Skin epidermis (tissue), 12 donors: ENCODE measurements around the gene PCBP3.
"Not testable (repeated sequence)": the region's sequence is repeated elsewhere in the genome, so short reads cannot be mapped to it uniquely, and the experiment has no call there.

Source experiments
- H3K27ac ChIP-seq, 21 experiments: fragments of 200-600 bp; sonication (generic) in 11 of 21; one replicate each; pipeline ENCODE4 v1.5.0; 2020; ENCODE audit warnings: mild to moderate bottlenecking in 3 of 21, inconsistent platforms in 2 of 21, moderate library complexity in 2 of 21
- H3K4me3 ChIP-seq, 7 experiments: fragments of 200-600 bp; sonication (generic) in 2 of 7; one replicate each; pipeline ENCODE4 v1.5.0; 2020; ENCODE audit warnings: inconsistent platforms in 2 of 7, mild to moderate bottlenecking in 2 of 7, moderate library complexity in 1 of 7

The PCBP3 gene

DNA sequence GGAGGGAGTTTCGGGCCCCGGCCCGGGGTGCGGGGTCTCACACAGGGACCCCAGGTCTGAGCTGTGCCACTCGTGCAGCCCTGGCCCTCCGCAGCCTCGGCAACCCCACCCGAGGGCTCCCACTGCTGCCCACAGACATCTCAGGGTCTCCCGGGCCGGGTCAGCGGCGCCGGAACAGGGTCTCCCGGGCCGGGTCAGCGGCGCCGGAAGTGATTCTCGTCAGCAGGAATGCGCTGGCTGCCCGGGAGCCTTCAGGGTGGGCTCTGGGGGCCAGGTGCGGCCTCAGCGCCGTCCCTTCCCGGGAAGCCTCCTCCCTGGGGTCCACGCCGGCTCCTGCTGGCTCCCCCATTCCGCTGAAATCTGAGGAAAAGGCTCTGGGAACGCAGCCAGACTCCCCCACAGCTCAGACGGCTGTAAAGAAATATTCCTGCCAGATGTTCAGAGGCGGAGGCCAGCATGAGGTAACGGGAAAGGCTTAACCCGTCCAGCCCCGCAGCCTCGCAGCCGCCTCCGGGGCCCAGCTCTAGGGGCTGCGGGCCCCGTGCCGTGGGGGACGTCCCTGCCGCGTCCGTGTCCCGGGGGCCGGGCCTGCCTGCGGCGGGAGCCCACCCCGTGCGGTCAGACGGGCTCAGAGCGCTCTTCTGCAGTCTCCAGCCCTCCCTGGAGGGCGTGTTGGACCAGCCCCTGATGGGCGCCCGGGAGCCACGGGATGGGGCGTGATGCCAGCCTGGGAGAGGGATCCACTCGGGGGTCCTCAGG, 329.4 kb downstream of the PCBP3 start:
- Histone ChIP-seq H3K27ac (peak overlapping the region; percentile 6 to 96 (median 87)), H3K4me3 (peak overlapping the region; percentile 24 to 47 (median 38))

DNA sequence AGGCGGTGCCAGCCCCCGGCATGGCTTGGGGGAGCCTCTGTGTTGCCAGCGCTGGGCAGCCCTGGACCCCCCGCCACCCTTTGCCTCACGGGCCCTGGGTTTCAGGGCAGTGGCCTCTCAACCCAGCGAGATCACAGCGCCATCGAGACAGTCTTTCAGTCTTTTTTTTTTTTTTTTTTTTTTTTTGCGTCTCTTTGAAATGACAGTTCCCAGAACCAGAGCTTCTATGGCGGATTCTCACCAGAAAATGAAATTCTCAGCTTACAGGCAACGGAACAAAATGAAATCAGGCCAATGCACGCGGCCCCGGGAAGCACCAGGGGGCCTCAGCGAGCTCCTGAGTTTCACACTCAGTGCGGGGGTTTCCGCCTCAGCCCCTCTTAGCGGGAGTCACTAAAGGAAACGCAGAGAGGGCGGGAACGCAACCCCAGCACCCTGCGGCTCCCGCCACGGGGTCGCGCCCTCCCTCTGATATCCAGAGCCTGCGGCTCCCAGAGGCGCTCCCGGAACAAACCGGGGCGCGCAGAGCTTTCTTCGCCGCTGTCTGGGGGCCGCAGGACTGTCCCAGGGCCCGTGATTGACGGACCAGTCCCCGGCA, 330.0 kb downstream of the PCBP3 start:
- H3K27ac ChIP-seq: peak overlapping the region in 20 of 21 experiments; percentile 69 to 96 (median 87)
- peak overlapping the region; percentile 24 to 47 (median 38) for H3K4me3 ChIP-seq

DNA sequence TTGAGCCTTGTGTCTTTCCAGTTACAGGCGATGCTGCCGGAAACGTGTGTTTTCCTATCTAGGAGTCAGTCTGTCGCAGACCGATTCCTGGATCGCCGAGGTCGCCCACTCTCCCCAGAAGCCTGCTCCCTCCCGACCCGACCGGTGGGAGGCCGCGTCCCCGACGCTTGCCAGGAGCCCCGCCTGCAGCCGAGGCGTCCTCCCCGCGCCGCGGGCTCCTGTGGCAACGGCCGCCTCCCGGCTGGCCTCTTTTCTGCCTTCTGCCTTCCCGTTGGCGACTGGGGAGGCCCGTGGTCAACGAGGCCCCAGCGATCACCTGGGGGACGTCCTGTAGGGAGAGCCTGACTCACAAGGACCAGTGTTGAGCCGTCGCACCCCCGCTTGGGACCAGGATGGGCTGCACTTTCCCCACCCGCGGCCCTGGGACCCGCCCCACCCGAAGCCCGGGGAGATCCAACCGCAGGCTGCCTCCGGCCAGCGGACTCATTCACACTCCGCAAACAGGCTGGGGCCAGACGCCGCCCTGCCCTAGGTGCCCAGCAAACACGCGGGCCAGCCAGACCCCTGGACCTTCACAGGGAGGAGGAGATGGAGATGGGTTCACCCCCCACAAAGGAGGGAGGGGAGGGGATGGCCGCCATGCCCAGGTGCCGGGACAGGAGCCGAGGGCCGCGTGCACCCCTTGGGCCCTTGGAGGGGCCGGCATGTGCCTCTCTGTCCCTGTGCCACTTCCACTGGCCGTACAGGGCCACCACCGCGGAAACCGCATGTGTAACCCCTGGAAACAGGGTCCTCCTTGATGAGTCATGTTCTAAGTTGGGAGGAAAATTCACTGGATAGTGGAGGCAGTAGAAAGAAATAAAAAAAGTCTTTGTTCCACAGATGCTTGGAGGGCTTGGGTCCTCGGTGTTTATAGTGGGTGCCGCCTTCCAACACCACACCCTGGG, 330.8 kb downstream of the PCBP3 start:
- H3K4me3 ChIP-seq: peak overlapping the region; percentile 24 to 47 (median 38)

DNA sequence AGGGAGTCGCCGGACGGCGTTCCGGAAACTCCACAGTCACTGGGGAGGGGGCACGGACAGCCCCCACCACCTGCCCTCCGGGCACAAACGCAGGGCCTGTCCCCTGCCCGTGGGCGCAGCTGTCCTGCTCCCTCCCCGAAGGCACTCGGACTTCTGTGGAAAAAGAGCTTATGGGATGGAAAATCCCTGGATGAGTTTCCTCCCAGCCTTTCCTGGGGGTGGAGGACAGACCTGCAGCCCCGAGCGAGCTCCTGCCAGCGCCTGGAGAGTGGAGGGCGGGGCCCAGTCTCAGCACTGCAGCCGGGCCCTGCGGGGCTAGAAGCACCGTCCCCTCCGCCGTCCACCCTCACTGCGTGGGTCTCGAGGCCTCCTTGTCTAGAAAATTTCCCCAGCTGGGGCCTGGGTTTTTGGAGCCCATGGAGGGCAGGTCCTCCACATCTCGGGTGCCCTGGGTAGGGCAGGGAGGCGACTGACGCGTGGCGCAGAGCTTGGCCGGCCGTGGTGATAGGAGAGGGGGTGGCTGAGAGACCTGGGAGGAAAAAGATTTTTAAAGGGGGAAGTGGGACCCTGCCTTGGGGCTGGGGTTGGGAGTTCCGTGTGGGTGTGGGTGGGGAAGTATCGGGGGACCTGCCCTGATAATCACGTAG, 331.6 kb downstream of the PCBP3 start:
- Histone ChIP-seq H3K4me3 (peak overlapping the region in 3 of 7 experiments; percentile 37 to 47 (median 40)), H3K27ac (peak overlapping the region in 20 of 21 experiments; percentile 45 to 96 (median 87))

More for the DNA sequence above, 330.8 kb downstream of the PCBP3 start:
- peak overlapping the region in 20 of 21 experiments; percentile 69 to 96 (median 87) for H3K27ac ChIP-seq

DNA sequence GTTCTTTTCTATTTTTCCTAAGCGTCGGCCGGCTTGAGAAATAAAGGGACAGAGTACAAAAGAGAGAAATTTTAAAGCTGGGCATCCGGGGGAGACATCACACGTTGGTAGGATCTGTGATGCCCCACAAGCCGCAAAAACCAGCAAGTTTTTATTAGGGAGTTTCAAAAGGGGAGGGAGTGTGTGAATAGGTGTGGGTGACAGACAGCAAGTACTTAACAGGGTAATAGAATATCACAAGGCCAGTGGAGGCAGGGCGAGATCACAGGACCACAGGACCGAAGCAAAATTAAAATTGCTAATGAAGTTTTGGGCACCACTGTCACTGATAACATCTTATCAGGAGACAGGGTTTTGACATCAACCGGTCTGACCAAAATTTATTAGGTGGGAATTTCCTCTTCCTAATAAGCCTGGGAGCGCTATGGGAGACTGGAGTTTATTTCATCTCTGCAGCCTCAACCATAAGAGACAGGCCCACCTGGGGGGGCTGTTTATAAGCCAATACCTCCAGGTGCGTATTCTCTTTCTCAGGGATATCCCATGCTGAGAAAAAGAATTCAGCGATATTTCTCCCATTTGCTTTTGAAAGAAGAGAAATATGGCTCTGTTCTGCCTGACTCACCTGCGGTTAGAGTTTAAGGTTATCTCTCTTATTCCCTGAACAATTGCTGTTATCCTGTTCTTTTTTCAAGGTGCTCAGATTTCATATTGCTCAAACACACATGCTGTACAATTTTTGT, 332.3 kb downstream of the PCBP3 start:
- not testable (repeated sequence) for H3K4me3 ChIP-seq

DNA sequence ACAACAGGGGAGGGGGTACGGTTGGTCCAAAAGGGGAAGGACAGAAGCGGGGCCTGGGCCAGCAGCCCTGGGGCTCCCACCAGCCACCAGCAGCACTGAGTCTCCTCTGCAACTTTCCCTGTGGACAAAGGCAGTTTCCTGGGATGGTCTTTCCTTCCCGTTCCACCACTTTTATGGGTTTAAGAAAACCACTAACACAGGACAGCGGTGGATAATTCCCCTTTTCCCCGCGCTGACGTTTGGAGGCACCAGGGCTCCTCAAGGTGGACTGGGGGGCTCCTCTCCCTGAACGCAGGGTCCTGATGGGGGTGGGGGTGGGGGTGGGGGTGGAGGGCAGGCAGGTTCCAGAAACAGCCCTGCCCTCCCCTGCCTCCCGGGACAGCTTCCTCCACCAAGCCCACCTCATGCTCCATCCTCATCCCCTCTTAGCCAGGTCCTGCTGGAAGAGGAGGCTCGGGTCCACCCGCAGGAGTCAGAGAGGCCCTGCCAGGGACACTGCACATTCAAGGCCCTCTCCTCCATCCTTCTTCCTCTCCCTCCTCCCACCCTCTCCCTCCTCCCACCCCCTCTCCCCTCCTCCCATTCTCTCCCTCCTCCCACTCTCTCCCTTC, 333.3 kb downstream of the PCBP3 start:
- Histone ChIP-seq H3K27ac (peak overlapping the region in 7 of 21 experiments; percentile 7 to 69 (median 44)), H3K4me3 (no peak overlapping the region)

More for the DNA sequence above, 332.3 kb downstream of the PCBP3 start:
- peak overlapping the region in 15 of 21 experiments; percentile 45 to 96 (median 87) for H3K27ac ChIP-seq

DNA sequence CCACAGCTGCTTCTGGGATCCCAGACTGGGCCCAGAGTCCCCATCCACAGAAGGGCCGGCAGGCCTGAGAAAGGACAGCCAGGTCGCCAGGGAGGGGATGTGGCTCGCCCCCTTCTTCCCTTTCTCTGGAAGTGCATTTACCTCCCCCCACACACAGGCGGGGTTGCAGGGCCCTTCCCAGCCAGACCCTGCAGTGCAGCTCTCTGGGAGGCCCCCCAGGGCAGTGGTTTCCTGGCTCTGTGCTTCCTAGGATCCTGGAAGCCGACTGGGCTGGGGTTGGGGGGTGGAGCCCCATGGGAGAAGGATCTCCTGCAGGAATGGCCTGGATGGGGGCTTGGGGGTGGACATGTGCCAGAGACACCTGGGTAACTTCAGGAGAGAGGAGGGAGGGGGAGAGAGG, 333.9 kb downstream of the PCBP3 start:
- peak overlapping the region in 7 of 21 experiments; percentile 7 to 69 (median 62) for H3K27ac ChIP-seq
- H3K4me3 ChIP-seq: no peak overlapping the region

DNA sequence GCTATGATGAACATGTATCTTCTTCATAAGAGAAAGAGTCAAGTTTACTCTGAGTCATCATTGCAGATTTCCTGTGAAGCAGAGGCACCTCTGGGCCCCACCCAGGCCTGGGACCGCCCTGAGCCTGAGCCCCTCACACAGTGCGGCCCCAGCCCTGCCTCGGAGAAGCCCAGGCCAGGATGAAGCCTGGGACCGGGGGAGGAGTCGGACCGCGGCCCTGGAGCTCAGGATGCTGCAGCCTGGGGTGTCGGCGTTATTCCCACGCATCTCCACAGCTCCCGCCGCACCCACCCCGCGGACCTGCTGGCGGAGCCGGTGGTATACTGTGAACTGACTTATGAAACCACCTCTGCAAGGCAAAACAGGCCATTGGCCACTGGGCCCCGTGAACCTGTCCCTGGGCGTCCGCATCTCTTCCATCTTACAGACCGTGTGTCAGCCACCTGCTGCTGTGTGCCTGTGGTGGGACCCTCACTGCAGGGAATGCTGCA, 335.7 kb downstream of the PCBP3 start:
- H3K27ac ChIP-seq: peak overlapping the region in 7 of 21 experiments; percentile 3 to 68 (median 11)
- no peak overlapping the region for H3K4me3 ChIP-seq

DNA sequence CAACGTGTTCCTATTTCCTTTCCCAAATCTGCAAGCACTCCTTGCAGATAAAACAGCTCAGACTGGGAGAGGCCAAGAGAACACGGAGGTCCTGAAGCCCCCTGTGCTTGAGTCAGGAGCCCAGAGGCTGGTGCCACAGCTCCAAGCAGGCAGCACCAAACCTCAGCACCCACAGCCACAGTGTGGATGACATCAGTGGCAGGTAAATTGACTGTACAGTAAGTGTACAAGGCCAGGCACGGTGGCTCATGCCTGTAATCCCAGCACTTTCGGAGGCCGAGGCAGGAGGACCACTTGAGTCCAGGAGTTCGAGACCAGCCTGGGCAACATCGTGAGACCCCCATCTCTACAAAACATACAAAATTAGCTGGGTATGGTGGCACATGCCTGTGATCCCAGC, 336.1 kb downstream of the PCBP3 start:
- H3K27ac ChIP-seq: peak overlapping the region in 2 of 21 experiments; percentile 68 to 81

DNA sequence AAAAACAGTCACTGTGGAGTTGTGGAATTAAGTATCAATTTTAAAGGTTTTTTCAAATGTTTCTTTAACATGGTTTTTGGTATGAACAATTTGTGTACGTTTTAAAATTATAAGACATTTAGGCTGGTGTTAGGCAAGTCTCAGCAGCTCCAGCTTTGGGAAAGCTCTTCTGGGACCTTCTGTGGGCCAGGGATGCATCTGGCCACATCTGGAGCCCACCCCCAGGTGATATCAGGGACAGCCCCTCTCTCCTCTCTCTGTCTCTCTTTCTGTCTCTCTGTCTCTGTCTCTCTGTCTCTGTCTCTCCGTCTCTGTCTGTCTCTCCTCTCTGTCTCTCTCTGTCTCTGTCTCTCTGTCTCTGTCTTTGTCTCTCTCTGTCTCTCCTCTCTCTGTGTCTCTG, 336.7 kb downstream of the PCBP3 start:
- Histone ChIP-seq H3K27ac (peak overlapping the region in 5 of 21 experiments; percentile 40 to 81 (median 44)), H3K4me3 (no peak overlapping the region)

More for the DNA sequence above, 336.1 kb downstream of the PCBP3 start:
- H3K4me3 ChIP-seq: no peak overlapping the region

DNA sequence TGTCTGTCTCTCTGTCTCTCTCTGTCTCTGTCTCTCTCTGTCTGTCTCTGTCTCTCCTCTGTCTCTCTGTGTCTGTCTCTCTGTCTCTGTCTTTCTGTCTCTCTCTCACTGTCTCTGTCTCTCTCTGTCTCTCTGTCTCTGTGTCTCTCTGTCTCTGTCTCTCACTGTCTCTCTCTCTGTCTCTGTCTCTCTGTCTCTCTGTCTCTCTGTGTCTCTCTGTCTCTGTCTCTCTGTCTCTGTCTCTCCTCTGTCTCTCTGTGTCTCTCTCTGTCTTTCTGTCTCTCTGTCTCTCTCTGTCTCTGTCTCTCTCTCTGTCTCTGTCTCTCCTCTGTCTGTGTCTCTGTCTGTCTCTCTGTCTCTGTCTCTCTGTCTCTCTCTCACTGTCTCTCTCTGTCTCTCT, 337.2 kb downstream of the PCBP3 start:
- H3K27ac ChIP-seq: peak overlapping the region in 19 of 21 experiments; percentile 12 to 84 (median 73)
- peak overlapping the region in 3 of 7 experiments; percentile 24 to 58 (median 42) for H3K4me3 ChIP-seq

DNA sequence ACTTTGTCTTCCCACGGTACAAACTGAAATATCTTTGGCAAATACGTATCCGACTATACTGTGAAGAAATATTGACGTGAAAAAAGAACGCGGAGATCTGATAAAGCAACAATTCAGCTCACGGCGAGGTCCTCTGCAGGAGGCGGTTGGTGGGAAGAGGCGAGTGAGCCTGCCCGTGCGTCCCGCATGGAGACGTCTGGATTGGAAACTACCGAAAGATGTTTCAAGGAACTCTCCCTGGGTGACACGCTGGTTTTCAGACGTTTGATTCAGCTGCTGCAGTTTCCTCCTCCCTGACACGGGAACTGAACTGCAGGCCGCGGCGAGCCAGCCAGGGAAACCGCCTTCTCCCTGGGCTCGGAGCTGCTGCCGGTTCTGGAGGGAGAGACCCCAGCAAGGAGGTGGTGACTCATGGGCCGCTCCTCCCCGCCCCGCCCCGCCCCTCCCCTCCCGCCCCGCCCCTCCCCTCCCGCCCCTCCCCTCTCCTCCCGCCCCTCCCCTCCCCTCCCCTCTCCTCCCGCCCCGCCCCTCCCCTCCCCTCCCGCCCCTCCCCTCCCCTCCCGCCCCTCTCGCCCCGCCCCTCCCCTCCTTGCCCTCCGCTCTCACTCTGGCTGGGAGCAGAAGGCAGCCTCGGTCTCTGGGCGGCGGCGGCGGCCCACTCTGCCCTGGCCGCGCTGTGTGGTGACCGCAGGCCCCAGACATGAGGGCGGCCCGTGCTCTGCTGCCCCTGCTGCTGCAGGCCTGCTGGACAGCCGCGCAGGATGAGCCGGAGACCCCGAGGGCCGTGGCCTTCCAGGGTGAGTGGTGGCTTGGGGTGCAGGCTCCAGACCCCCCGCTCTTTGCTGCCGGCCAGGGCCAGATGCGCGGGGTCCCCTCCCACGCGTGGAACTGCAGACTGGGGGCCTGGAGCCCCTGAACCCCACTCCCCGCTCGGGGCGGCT, 337.9 kb downstream of the PCBP3 start, which contains the start of gene COL6A1:
Gene COL6A1 (plus strand): TSS at position 620 of the 941 bp plus-strand sequence. CDS start 81 bp downstream, at position 701.
- Histone ChIP-seq H3K4me3 (peak within 1 kb of the TSS; percentile 35 to 75 (median 57)), H3K27ac (peak within 1 kb of the TSS; percentile 35 to 92 (median 85))

DNA sequence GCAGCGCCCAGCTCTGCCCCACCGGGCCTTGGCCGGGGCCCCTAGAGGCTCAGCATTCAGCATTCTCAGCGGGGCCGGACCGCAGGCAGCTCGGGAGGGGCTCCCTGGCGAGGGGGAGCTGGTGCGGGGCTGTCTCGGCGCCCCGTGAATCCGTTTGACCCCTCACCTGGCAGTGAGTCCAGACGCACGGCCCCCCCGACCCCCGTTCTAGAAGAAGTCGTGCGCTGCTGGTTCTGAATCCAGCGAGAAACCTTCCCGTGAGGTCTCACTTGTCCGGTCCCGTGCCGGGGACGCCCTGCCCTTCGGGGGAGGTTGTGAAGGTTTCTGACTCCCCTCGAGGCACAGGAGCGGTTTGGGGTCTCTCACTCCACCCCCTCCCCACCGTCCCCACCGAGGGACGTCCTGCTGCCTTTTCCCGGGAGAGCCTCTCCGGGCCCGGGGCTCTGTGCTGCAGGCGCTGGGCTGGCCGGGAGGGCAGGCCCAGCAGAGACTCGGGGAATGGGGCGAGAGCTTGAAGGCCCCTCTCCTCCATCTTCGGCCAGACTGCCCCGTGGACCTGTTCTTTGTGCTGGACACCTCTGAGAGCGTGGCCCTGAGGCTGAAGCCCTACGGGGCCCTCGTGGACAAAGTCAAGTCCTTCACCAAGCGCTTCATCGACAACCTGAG, 338.7 kb downstream of the PCBP3 start:
- Histone ChIP-seq H3K4me3 (peak overlapping the region; percentile 35 to 75 (median 57)), H3K27ac (peak overlapping the region; percentile 12 to 92 (median 85))

DNA sequence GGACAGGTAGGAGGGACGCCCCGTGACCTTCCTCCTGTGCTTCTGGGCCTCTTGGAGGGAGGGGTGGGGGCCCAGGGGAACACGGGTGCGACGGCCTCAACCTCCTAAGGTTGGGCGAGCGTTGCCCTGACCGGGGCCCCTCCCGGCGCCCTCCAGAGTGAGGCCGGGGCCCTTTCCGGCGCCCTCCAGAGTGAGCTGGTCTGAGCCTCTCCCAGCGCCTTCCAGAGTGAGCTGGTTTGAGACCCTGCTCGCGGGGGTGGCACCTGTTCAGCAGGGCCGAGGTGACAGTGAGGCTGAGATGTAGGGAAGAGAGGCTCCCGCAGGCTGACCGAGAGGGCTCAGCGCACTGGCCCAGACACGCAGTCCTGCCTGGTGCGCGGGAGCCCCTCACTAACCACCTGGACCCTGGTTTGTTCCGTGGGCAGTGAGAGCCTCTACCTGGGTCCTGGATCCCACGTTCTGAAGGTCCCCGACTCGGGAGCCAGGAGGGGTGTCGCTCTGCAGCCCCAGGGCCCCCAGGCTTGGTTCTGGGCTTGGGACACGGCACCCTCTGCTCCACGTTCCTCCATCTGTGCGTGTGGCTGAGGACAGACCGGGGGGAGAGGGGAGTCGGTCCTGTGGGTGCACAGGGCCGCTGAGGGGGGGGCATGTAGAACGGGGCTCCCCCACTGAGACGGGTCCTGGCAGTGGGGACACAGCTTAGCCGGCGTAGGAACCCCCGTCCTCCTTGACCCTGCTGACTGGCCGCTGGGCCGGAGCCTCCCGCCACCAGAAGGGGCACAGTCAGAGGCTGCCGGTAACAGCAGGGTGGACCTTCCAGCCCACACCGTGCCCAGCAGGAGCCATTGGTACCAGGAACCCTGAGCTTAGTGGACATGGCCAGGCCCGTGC, 339.5 kb downstream of the PCBP3 start:
- H3K27ac ChIP-seq: peak overlapping the region in 20 of 21 experiments; percentile 12 to 92 (median 86)

DNA sequence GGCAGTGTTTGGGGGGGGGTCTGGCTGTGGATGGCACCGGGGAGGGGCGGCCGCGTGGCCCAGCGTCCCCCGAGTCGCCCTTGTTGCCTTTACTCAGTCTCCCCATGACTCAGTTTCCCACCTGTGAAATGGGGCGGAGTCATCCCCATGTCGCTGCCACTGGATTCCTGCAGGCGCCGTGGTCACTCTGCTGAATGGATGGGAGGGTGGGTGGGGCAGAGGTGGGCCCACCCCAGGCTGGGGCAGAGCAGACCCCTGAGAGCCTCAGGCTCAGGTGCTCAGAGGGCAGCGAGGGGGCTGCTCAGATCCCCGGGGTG, 340.1 kb downstream of the PCBP3 start:
- Histone ChIP-seq H3K4me3 (peak overlapping the region; percentile 35 to 75 (median 57)), H3K27ac (peak overlapping the region in 19 of 21 experiments; percentile 5 to 92 (median 86))

More for the DNA sequence above, 339.5 kb downstream of the PCBP3 start:
- peak overlapping the region; percentile 35 to 75 (median 57) for H3K4me3 ChIP-seq
